Measurements from ENCODE around the gene KL. TPM values are rescaled to one million over a fixed set of nuclear protein-coding genes. Genes with fewer than 3 reads are reported as not detected.

Gene KL
- total RNA-seq, 4 donors from 2014 or later = 2.6 to 6.9 (median 5.1) TPM

GRCh38 chr13:33008946-33009722 lies 7.1 kb upstream of the KL start:
- Histone ChIP-seq H3K27me3 (no peaks in the 10 kb centered on the region), H3K27ac (no peak overlapping the region), H3K36me3 (no peaks in the 10 kb centered on the region), H3K4me3 (no peak overlapping the region), H3K4me1 (no peaks in the 10 kb centered on the region), H3K9me3 (no peaks in the 10 kb centered on the region)
- no peak for DNase-seq
- intact Hi-C loops (cut with DNase I; ENCODE audit: low total_unique reads) = no loop called here
- no peak for TF ChIP-seq CTCF (IDR thresholded peaks at IDR 0.05)
- no peak for TF ChIP-seq POLR2A (IDR thresholded peaks at IDR 0.05)

DNA sequence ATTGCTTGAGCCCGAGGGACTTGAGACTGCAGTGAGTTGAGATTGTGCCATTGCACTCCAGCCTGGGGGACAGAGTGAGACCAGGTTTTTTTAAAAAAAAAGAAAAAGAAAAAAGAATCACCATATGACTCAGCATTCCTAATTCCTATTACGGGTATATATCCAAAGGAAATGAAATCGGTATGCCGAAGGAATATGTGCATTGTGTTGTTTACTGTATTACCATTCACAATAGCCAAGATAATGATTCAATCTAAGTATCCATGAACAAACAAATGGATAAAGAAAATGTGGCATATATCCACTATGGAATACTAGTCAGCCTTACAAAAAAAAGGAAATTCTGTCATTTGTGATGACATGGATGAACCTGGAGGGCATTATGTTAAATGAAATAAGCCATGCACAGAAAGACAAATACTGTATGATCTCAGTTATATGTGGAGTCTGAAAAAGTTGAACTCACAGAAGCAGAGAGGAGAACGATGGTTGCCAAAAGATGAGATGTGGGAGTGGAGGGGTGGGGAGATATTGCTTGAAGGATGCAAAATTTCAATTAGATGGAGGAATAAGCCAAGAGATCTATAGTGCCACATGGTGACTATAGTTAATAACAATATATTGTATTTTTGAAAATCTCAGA lies 4.3 kb upstream of the KL start:
- no peak overlapping the region for H3K4me3 ChIP-seq
- H3K9me3 ChIP-seq = no peaks in the 10 kb centered on the region
- peaks cover 0 to 3% of the 10 kb centered on the region in 2 donors for H3K27me3 ChIP-seq
- intact Hi-C loops (cut with DNase I; ENCODE audit: low total_unique reads) = no loop called here
- H3K4me1 ChIP-seq = peaks cover 0 to 4% of the 10 kb centered on the region in 2 donors
- no peak overlapping the region for H3K27ac ChIP-seq
- TF ChIP-seq POLR2A (IDR thresholded peaks at IDR 0.05) (no peak), CTCF (IDR thresholded peaks at IDR 0.05) (no peak)
- no peaks in the 10 kb centered on the region for H3K36me3 ChIP-seq
- DNase-seq = no peak

- no peak for DNase-seq
- Histone ChIP-seq H3K4me1 (peaks cover 0 to 4% of the 10 kb centered on the region in 2 donors), H3K4me3 (no peak overlapping the region), H3K36me3 (no peaks in the 10 kb centered on the region), H3K27ac (peak overlapping the region in 1 of 2 donors; percentile 72), H3K27me3 (peaks cover 0 to 3% of the 10 kb centered on the region in 2 donors), H3K9me3 (no peaks in the 10 kb centered on the region)
- intact Hi-C loops (cut with DNase I; ENCODE audit: low total_unique reads) = no loop called here
- TF ChIP-seq POLR2A (IDR thresholded peaks at IDR 0.05) (no peak), CTCF (IDR thresholded peaks at IDR 0.05) (no peak)
These were observed 1.9 kb upstream of the KL start for GRCh38 chr13:33014291-33014690.

DNA sequence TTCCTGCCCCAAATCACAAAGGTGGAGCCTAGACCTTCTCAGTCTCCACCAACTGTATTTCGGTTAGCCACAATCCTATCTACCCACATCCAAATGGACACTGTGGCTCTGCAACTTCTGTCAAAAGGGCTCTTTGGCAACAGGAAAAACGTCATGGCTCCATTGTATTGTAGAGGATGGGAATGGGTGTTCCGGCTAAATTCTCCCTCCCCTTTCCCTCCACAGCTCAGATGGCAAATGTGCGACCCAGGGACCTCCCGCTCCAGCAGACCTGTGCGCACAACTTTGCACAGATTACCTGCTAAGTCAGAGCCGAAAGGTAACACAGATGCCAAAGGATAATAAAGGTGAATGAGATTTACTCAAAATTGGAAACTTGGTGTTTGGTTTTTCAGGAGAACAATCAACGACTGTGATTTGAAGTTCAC lies 968 bp upstream of the KL start:
- no peak for TF ChIP-seq CTCF (IDR thresholded peaks at IDR 0.05)
- TF ChIP-seq POLR2A (IDR thresholded peaks at IDR 0.05) = peak in 1 of 2 donors; percentile 39
- H3K9me3 ChIP-seq = no peaks in the 10 kb centered on the region
- peaks cover 0 to 3% of the 10 kb centered on the region in 2 donors for H3K27me3 ChIP-seq
- intact Hi-C loops (cut with DNase I; ENCODE audit: low total_unique reads) = no loop called here
- H3K36me3 ChIP-seq = no peaks in the 10 kb centered on the region
- DNase-seq = peak in 1 of 2 donors; percentile 44
- peaks cover 0 to 4% of the 10 kb centered on the region in 2 donors for H3K4me1 ChIP-seq
- peak overlapping the region; percentile 32 to 72 for H3K27ac ChIP-seq
- peak overlapping the region in 1 of 2 donors; percentile 17 for H3K4me3 ChIP-seq

DNA sequence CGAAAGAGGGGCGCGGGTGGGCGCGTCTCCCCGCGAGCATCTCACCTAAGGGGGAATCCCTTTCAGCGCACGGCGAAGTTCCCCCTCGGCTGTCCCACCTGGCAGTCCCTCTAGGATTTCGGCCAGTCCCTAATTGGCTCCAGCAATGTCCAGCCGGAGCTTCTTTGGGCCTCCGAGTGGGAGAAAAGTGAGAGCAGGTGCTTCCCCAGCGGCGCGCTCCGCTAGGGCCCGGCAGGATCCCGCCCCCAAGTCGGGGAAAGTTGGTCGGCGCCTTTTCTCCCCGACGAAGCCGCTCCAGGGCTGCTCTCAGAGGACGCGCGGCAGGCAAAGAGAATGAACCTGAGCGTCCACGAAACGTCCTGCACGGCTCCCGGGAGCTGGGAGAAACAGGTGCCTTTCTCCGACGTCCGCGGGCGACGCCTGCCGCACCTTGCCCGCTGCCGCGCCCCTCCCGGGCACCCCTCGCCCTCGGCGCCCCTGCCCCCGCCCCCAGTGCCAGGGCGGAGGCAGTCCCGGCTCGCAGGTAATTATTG lies 366 bp upstream of the KL start:
- DNase-seq = peak; percentile 17 to 20
- Histone ChIP-seq H3K4me1 (peaks cover 0 to 4% of the 10 kb centered on the region in 2 donors), H3K4me3 (peak overlapping the region; percentile 17 to 33), H3K9me3 (no peaks in the 10 kb centered on the region), H3K27me3 (peaks cover 0 to 3% of the 10 kb centered on the region in 2 donors), H3K36me3 (no peaks in the 10 kb centered on the region), H3K27ac (peak overlapping the region; percentile 32 to 72)
- intact Hi-C loops (cut with DNase I; ENCODE audit: low total_unique reads) = no loop called here
- TF ChIP-seq CTCF (IDR thresholded peaks at IDR 0.05) (no peak), POLR2A (IDR thresholded peaks at IDR 0.05) (no peak)

Data from uterus (tissue), 4 donors.